Keratinocyte (primary cell): Measurements from ENCODE around the gene LIN9. TPM values are rescaled to one million over a fixed set of nuclear protein-coding genes. Genes with fewer than 3 reads are reported as not detected.

Experiments used
- DNase-seq: peaks from one replicate; pipeline ENCODE4 v3.0.0-alpha.2; 2011; ENCODE audit warnings: low read depth, missing footprints, low spot score
- FAIRE-seq: peaks from 2 replicates; lab custom pipeline; 2011; peaks lifted over from hg19 to GRCh38; lab: Jason Lieb, UNC
- H2AFZ ChIP-seq: 2 replicates; pipeline ENCODE4 v1.6.0; 2012; ENCODE audit warnings: low read length, control low read depth, inconsistent platforms; ENCODE audit not compliant: control insufficient read depth
- H3K27ac ChIP-seq: 2 replicates; pipeline ENCODE4 v1.5.1; 2011; ENCODE audit warnings: low read length; ENCODE audit not compliant: control insufficient read depth, insufficient read depth
- H3K27me3 ChIP-seq: 3 replicates; pipeline ENCODE4 v1.6.0; 2011; ENCODE audit warnings: low read length; ENCODE audit not compliant: control insufficient read depth, insufficient read depth; ENCODE audit errors: extremely low read depth
- H3K36me3 ChIP-seq, 2 experiments: 2 replicates in 1 of 2; 3 replicates in 1 of 2; pipeline ENCODE4 v1.5.1; 2011; ENCODE audit warnings: low read length in 2 of 2, mild to moderate bottlenecking in 1 of 2; ENCODE audit not compliant: control insufficient read depth in 2 of 2, insufficient read depth in 2 of 2; ENCODE audit errors: extremely low read depth in 1 of 2
- H3K4me1 ChIP-seq: 3 replicates; pipeline ENCODE4 v1.5.1; 2011; ENCODE audit warnings: low read length; ENCODE audit not compliant: control insufficient read depth, insufficient read depth; ENCODE audit errors: extremely low read depth
- H3K4me2 ChIP-seq: 3 replicates; pipeline ENCODE4 v1.6.0; 2011; ENCODE audit warnings: low read depth, low read length; ENCODE audit not compliant: control insufficient read depth, insufficient read depth; ENCODE audit errors: extremely low read depth
- H3K4me3 ChIP-seq, 3 experiments: fragments of 200-600 bp in 1 of 3; sonication (generic) in 1 of 3; 2 replicates in 2 of 3; 3 replicates in 1 of 3; pipeline ENCODE4 v1.5.1; 2011 to 2016; ENCODE audit warnings: low read length in 3 of 3, mild to moderate bottlenecking in 3 of 3, control low read depth in 2 of 3, inconsistent platforms in 1 of 3, low read depth in 1 of 3, mixed read lengths in 1 of 3, mixed run types in 1 of 3, moderate library complexity in 1 of 3; ENCODE audit not compliant: control insufficient read depth in 2 of 3, insufficient read depth in 2 of 3; ENCODE audit errors: extremely low read depth in 1 of 3
- H3K79me2 ChIP-seq: 2 replicates; pipeline ENCODE4 v1.6.0; 2012; ENCODE audit warnings: low read length; ENCODE audit not compliant: control insufficient read depth, insufficient read depth
- H3K9ac ChIP-seq: 3 replicates; pipeline ENCODE4 v1.6.0; 2011; ENCODE audit warnings: low read length; ENCODE audit not compliant: control insufficient read depth, insufficient read depth; ENCODE audit errors: extremely low read depth
- H3K9me1 ChIP-seq: 3 replicates; pipeline ENCODE4 v1.6.0; 2011; ENCODE audit warnings: low read length; ENCODE audit not compliant: control insufficient read depth, insufficient read depth; ENCODE audit errors: extremely low read depth
- H3K9me3 ChIP-seq: 2 replicates; pipeline ENCODE4 v1.5.1; 2012; ENCODE audit warnings: low read depth, low read length; ENCODE audit not compliant: control insufficient read depth
- H4K20me1 ChIP-seq: 3 replicates; pipeline ENCODE4 v1.6.0; 2011; ENCODE audit warnings: low read length; ENCODE audit not compliant: control insufficient read depth, insufficient read depth; ENCODE audit errors: extremely low read depth
- CTCF ChIP-seq, 3 experiments: IDR thresholded peaks in 1 of 3; conservative IDR thresholded peaks in 1 of 3; optimal IDR thresholded peaks in 1 of 3; 2 replicates in 2 of 3; 3 replicates in 1 of 3; pipeline versions ENCODE3 to v1.5.1; 2011; ENCODE audit warnings: low read length in 3 of 3, mild to moderate bottlenecking in 3 of 3, moderate library complexity in 2 of 3, control low read depth in 1 of 3, inconsistent platforms in 1 of 3; ENCODE audit not compliant: insufficient read depth in 2 of 3; ENCODE audit errors: extremely low read depth in 1 of 3
- EZH2 ChIP-seq: IDR thresholded peaks from one replicate; pipeline ENCODE4 v1.6.1; 2012; ENCODE audit warnings: inconsistent platforms, mild to moderate bottlenecking, low read length, moderate library complexity
- dilution Hi-C: fragments of 300-500 bp; cut with MboI; formaldehyde crosslinking; loops from one replicate; pipeline ENCODE4 v1.7.0; 2020; ENCODE audit warnings: low sequenced_read_pairs; ENCODE audit not compliant: extremely low pct_ligation_motif_present
- polyA plus RNA-seq, 5 experiments: library from polyadenylated mRNA; depleted of rRNA in 3 of 5; stranded (reverse) in 3 of 5; stranded (forward) in 1 of 5; unstranded in 1 of 5; fragments of >200 nt; gene quantifications; 1 replicate in 1 of 5; 2 replicates in 3 of 5; 3 replicates in 1 of 5; pipeline versions ENCODE4 v1.2.1 to v1.2.3, GENCODE V29; 2011 to 2012; ENCODE audit warnings: missing spikeins in 2 of 5, low read depth in 1 of 5, low replicate concordance in 1 of 5

The LIN9 gene
- polyA plus RNA-seq, 1 donor (not counting 4 experiments of a cell fraction or from before 2014, with no cell fraction given) = 5.6 TPM

GRCh38 chr1:226281058-226281457 is 27.9 kb downstream of the LIN9 start:
- H3K27ac ChIP-seq = no peak overlapping the region
- FAIRE-seq (no peak), DNase-seq (no peak)
- H2AFZ ChIP-seq = no peak overlapping the region
- no peaks in the 10 kb centered on the region for H3K27me3 ChIP-seq
- H3K4me3 ChIP-seq = no peak overlapping the region
- no peaks in the 10 kb centered on the region for H3K4me1 ChIP-seq
- H3K9ac ChIP-seq = no peak overlapping the region
- H3K36me3 ChIP-seq = peaks cover 0 to under 1% of the 10 kb centered on the region in 2 experiments
- dilution Hi-C loops = no loop called here
- H3K4me2 ChIP-seq = no peak overlapping the region
- no peaks in the 10 kb centered on the region for H3K9me3 ChIP-seq
- H3K79me2 ChIP-seq = no peaks in the 10 kb centered on the region
- no peaks in the 10 kb centered on the region for H3K9me1 ChIP-seq
- H4K20me1 ChIP-seq = no peaks in the 10 kb centered on the region
- TF ChIP-seq CTCF (optimal IDR thresholded peaks at IDR 0.05 in 1 of 3, IDR thresholded peaks at IDR 0.05 in 1 of 3, conservative IDR thresholded peaks at IDR 0.05 in 1 of 3; ENCODE audit: extremely low read depth in 1 of 3, insufficient read depth in 2 of 3, low read length in 3 of 3) (no peak), EZH2 (no peak)

- dilution Hi-C loops = no loop called here
- TF ChIP-seq CTCF (optimal IDR thresholded peaks at IDR 0.05 in 1 of 3, IDR thresholded peaks at IDR 0.05 in 1 of 3, conservative IDR thresholded peaks at IDR 0.05 in 1 of 3; ENCODE audit: extremely low read depth in 1 of 3, insufficient read depth in 2 of 3, low read length in 3 of 3) (no peak), EZH2 (no peak)
- no peak for DNase-seq
Measured at GRCh38 chr1:226279498-226279897, 29.5 kb downstream of the LIN9 start.

More at GRCh38 chr1:226279498-226279897, 29.5 kb downstream of the LIN9 start:
- H3K27me3 ChIP-seq = no peaks in the 10 kb centered on the region
- no peaks in the 10 kb centered on the region for H4K20me1 ChIP-seq
- H3K9me3 ChIP-seq = no peaks in the 10 kb centered on the region
- H3K4me1 ChIP-seq = no peaks in the 10 kb centered on the region
- H3K4me3 ChIP-seq = no peak overlapping the region
- H3K9ac ChIP-seq = no peak overlapping the region
- H2AFZ ChIP-seq = no peak overlapping the region
- H3K36me3 ChIP-seq = peaks cover 0 to 3% of the 10 kb centered on the region in 2 experiments
- no peak overlapping the region for H3K4me2 ChIP-seq
- no peaks in the 10 kb centered on the region for H3K79me2 ChIP-seq
- H3K27ac ChIP-seq = no peak overlapping the region
- H3K9me1 ChIP-seq = no peaks in the 10 kb centered on the region
- no peak for FAIRE-seq
